Measurements from ENCODE around the gene CCDC171.

GRCh38 chr9:15738011-15738410 lies 185.2 kb downstream of the CCDC171 start:
- TF ChIP-seq CTCF (IDR thresholded peaks at IDR 0.05) (no peak), POLR2A (IDR thresholded peaks at IDR 0.05) (no peak)
